Loucy (cell line): ENCODE data around the gene IP6K2.

Experiments
- CTCF ChIP-seq: fragments of 200-600 bp; sonication (generic); conservative IDR thresholded peaks from 2 replicates; pipeline ENCODE4 v1.5.1; 2014; ENCODE audit warnings: mild to moderate bottlenecking, antibody characterized with exemption, low read length
- EZH2phosphoT487 ChIP-seq: fragments of 200-600 bp; IDR thresholded peaks from 2 replicates; pipeline ENCODE4 v1.6.1; 2018; ENCODE audit warnings: antibody characterized with exemption, mild to moderate bottlenecking, moderate library complexity, borderline replicate concordance

- TF ChIP-seq CTCF (peak; percentile 71), EZH2phosphoT487 (no peak)
Measured at GRCh38 chr3:48739955-48740823, 23.2 kb upstream of the IP6K2 start.
